NCI-H1930 (cell line): Measurements from ENCODE around the gene CEP41.

Source experiments
- DNase-seq, 2 experiments: peaks; one replicate each; lab custom pipeline; 2025; lab: John Stamatoyannopoulos, UW

CEP41 gene

DNA sequence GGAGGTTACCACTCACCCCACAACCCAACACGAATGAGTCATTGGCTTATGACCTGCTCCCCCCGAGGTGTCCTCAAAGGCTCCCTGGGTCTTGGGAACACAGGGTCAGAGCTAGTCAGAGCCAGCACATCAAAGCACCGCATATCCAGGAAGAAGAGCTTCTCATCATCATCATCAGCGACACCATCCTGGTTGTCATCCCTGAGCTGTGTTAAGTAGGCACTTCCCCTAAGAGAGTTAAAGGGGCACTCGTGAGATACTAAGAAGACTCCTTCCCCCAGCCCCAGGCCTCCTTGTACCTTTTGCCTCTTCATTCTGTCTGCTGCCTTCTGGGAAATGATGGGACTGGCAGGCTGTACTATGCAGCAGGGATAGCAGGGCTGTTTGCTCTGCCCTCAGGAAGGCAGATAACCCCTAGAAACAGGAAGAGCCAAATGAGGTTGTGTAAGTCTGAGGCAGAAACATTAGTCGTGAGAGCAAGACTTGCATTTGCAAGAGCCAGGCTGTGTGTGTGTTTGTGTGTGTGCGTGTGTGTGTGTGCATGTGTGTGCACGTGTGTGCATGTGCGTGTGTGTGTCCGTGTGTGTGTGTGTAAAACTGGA, 71.6 kb downstream of the CEP41 start:
- no peak for DNase-seq

DNA sequence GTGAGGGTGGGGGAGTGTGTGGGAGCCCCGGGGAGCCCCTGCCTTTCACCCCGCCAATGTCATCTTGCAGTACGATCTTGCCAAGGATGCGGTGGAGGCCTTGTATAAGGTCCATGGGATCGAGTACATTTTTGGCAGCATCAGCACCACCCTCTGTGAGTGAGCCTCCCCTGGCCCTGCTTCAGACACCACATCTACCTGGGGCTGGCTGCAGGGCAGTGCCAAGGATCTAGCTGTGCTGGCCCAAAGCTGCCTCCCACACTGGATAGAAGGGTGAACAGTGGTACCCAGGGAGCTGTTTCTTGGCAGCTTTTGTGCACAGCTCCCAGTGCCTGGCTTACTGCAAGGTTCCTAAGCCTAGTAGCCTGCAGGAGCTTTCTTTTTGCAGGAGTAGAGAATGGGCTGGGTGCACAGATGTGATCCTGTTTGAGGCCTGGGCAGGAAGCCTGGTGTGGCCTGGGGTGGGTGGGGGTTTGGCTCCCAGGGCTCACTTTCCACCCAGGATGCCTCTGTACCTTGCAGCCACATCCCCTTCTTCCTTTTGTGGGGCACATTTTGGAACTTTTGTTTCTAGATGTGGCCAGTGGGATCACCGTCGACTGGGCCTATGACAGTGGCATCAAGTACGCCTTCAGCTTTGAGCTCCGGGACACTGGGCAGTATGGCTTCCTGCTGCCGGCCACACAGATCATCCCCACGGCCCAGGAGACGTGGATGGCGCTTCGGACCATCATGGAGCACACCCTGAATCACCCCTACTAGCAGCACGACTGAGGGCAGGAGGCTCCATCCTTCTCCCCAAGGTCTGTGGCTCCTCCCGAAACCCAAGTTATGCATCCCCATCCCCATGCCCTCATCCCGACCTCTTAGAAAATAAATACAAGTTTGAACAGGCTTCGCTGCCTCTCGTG, 72.7 kb downstream of the CEP41 start:
- no peak for DNase-seq

DNA sequence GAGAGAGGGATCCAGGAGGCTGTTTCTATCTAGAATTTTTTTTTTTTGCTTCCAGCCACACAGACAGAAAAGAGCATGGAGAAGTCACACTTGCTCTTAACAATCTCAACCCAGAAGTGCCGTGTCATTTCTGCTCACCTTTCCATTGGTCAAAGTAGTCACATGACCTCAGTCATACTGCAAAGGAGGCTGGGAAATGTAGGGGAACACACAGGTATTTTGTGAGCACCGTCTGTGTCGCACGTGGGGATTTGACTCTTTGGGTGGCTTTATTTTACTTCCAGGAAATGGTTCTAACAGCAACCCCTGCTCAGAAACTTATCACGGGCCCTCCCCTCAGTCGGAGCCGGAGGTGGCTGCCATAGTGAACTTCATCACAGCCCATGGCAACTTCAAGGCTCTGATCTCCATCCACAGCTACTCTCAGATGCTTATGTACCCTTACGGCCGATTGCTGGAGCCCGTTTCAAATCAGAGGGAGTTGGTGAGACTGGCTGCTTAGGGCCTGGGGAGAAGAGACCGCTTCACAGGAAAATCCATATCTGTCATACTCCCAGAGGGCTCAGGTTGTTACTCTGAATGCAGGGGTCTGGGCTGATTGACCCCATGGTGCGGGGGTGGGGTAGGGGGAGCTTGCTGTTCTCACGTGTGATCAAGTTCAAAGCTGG, 73.6 kb downstream of the CEP41 start:
- DNase-seq, result no peak

DNA sequence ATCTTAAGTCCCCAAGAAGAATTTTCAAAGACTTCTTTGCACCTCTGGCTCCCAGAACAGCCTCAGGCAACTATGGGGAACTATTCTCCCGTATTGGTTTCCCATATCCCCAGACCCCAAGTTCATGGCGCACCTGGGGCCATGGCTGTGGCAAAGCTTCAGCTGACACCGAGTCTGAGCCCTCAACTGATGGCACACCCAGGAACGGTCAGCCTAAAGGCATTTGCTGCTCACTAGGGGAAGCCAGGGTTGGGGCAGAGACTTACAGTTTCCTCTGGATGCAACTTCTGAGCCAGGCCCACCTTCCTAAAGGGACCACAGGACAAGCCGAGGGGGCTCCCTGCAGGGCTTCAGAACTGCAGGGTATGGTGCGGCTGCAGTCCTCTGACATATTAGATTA, 74.3 kb downstream of the CEP41 start:
- no peak for DNase-seq

DNA sequence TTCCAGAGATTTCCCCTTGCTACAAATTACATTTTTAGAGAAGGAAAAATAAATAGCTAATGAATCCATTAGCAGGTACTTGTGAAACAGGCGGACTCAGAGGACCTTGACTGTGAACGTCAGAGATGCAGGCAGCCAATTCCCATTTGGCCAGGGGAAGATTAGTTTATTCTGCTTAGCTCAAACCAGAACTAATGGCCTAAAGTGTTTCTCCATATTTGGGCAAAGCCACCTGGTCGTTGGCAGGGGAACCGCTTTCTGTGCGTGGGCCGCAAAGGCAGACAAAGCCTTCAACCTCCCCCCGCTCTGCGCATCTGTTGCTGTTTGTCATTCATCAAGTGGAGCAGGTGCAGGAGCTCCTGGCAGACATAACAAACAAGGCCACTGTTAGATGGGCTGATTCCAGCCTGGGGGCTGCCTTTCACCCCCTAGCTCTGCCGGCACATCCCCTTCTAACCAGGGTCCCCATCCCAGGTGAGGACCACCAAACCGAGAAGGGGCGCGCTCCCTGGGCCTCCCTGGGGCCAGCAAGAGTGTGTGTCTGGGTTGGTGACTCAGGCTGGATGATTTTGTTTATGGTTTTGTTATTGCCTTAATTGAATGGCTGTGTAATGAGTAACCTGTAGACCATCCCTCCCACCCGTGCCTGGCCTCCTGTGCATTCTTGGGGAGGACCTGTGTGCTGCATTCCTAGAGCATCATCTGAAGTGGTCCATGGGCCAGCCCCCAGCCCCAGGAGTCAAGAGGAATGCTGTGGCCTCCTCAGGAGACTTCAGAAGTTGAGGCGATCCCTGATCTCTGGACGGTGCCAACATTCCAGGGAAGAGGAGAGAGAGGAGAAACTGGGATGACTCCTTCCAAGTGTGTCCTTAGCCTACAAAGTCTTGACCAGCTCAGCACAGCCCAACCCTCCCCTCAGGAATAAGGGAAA, 75.0 kb downstream of the CEP41 start:
- DNase-seq, result peak; percentile 97 to 99

DNA sequence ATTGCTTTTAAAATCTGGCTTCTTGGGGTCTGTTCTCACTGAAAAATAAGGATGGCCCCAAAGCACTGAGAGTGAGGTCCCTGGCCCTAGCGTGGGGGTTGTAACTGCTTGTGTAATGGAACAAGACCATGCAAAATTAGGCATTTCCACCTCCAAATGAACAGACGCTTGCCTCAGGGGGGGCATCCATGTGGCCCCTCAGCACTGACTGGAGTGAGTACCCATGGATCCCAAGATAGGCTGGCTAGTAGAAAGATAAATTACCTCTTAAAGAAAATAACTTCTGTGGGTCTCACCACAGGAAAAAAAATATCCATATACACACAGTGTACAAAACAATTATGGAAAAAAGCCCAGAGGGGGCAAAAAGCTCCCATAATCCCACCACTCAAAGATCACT, 75.7 kb downstream of the CEP41 start:
- DNase-seq, result no peak

DNA sequence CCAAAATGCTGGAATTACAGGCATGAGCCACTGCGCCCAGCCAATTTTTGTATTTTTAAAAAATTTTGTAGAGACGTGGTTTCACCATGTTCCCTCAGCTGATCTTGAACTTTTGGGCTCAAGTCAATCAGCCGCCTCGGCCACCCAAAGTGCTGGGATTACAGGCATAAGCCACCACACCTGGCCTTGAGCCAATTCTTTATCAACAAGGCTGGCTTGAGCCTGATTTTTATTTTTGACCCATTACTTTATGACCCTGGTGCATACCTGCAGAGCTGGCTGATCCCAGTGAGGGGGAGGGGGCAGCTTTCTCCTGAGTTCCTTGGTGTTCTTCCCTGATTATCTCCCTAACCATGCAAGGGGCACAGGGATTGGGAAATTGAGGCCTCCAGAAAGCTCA, 76.4 kb downstream of the CEP41 start:
- DNase-seq, result no peak

DNA sequence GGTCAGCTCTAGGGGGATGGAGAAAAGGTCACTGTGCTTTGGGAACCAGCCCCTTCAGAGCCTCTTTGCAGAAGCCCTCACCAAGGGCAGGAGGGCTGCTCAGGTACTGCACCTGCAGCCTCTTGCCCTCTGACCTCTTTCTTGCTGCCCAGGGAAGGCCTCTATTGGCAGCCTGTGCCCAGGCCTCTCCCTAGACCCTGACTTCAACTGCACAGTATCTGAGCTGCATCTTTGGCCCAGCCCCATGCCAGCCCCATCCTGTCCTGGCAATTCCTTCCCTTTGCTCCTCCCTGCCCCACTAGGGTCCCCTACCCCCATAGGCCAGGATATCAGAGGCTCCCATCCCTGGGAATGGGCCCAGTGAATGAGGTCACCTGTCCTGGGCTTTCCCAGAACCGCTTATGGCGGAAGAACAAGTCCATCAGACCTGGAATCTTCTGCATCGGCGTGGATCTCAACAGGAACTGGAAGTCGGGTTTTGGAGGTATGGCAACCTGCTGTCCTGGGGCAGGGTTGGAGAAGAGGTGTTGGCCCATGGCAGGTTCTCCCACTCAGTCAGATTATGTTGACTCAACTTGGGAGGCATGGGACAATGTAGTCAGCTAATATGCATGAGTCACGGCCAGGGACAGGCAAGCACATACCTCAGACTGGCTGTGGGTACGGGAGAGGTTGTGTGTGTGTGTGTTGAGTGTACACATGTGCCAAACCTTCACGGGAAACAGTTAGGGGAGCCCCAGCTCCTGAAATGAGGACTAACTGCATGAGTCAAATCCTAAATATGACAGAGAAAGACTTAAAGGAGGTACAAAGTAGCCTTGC, 77.6 kb downstream of the CEP41 start:
- DNase-seq, result no peak

DNA sequence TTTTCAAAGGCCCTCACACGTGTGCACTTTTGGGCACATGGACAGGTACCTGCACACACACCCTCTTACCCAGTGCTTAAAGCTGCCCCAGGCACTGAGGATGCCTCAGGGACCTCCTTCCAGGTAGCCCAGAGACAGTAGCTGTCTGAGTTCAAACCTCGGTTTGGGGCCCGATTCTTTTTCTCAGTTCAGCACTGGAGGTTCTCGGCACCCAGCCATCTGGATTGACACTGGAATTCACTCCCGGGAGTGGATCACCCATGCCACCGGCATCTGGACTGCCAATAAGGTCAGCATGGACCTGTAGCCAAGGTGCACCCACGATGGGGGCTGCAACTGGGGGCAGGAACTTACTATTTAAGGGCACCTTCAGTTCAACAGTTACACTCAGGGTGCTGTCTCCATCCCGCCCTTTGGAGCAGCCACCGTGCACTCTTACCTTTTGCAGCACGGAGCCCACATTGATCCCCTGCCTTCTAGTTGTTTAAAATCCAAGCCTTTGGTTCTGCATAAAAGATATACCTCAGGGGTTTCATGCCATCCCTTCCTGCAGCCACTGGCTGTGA, 78.5 kb downstream of the CEP41 start:
- DNase-seq, result no peak

DNA sequence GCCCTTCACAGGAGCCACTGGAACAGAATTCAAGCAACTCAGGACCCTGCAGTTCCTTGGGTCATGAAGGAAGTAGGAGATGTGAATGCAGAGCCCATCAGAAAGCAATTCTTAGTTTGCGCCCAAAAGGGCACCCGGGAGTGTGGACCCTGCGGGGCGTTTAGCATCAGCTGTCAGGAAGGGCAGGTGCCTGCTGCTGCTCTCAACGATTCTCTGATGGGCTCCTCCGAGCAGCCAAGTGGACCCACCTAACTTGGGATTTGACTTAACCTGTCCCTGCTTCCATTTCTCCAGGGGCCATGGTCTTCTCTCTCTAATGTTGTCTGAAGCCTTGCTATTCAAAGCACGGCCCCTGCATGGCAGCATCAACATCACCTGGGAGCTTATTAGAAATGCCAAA, 79.1 kb downstream of the CEP41 start:
- no peak for DNase-seq

DNA sequence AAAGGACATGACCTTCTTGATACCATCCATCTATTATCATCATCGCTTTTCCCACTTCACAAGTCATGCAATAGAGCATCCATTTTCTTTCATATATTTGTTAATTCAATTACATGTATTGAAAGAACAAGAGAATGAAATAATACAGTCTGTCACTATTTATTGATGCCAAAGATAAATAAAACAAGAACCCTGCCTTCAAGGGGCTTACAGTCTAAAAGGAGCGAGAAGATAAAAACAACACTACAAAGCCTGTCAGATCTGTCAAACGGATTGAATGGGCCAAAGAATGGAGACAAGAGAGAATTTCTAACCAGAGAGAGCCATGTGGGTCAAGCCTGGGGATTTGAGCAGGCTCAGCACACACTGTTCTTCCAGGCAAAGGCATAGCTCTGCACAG, 80.3 kb downstream of the CEP41 start:
- no peak for DNase-seq

DNA sequence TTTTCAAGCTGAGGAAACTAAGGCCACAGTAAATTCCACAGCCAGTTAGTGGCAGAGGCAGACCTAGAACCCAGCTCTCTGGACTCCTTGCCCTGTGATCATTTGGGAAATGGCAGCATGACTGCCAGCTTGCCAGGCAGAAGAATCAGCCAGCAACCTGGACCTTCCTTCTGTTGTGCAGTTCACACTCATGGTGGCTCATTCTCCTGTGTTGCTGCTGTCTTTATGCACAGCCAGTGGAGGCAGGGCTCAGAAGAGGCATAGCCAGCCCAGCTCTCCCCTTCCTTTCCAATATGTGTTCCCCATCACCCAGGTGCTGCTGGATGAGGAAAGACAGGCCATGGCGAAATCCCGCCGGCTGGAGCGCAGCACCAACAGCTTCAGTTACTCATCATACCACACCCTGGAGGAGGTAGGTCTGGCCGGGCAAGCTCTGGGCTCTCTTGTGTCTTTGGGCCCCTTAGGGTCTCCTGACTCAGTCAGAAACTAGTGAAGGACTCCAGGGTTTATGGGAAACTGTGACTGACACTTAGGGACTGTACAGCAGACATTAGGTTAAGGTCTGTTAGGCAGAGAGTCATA, 81.4 kb downstream of the CEP41 start:
- DNase-seq, result no peak

DNA sequence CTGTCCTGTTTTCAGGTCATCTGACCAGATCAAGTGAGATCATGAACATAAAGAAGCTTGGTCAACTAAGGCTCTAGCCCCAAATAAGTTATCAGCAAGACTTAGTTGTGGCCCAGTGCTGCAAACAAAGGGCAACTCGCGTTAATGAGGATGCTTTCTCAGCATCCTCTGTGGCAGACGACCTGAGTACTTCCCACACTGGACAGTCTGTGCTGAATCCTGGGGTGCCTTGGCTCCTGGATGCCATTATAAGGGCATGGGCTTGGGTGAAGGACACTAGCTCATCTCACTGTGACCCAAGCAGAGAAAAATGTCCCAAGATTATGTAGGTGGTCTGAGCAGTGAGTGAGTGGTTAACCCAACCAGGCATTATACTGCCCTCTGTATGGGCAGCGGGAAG, 82.3 kb downstream of the CEP41 start:
- DNase-seq, result no peak

DNA sequence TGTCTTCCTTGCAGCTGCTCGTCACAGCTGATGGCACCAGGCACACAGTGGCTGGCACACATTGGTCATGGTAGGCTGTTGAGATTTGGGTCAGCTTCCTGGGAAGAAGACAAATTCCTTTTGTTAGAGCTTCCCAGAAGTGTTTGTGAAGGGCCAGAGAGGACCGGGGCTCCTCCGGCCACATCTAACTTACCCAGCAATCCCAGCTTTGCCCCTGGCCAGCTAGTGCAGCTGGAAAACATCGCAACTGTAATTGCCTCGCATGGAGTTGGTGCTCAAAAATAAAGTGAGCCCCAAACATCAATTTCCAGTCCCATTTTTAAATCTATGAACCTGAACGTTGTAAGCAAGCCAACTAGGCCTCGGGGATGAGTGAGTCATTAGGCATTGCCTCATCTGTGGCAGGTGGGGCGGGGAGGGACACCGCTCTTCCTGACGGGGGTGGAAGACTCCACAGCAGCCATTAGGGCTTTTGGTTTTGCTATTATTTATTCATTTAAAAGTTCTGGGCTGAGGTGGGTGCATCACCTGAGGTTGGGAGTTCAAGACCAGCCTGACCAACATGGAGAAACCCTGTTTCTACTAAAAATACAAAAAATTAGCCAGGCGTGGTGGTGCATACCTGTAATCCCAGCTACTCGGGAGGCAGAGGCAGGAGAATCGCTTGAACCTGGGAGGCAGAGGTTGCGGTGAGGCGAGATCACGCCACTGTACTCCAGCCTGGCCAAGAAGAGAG, 83.8 kb downstream of the CEP41 start:
- no peak for DNase-seq

DNA sequence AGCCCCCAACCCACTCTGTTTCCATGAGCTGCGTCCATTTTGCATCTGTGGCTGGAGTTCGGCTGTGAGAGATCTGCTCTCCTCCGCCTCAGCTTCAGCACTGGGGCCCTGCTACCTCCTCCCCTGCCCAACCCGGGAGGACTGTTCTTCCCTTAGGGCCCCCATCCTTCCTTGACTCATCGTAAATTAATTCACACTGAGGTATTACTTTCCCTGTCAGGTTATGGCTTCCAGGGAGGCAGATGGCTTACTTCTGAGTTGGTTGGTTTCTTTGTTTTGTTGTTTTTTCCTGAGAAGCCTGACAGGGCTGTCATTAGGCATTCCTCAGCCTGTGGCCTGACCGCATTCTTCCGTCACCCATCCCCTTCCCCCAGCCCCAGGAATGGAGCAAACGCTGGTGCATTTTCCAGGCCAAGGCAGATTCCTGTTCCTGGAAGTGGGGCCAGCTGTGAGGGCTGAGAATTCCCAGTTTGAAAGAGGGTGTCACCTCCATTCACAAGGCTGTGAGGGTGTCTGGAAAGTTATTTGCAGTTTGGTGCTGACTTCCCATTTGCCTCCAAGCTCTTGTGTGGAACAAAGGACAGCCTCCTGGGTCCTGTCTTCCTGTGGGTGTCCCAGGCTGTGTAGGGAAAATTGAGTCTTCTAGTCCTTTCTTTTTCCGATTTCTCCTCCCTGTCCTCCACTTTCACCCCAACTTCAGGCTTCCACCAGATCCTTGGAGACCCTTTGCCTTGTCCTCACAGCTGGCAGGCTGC, 84.5 kb downstream of the CEP41 start:
- no peak for DNase-seq

DNA sequence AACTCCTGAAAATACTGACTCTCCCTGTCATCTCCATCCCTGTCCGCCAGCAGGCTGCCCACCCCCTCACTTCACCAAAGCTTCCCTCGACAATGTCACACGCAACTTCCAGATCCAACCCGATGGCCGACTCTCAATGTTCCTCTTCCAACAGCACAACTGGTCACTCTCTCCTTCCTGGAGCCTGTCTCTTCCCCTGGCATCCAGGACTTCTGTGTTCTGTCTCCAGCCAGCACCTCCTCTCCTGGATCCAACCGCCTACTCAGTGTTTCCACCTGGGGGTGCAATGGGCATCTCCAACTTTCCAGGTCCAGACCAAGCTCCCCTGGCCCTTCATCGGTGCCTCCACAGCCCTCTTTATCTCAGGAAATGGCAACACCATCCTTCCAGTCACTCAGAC, 87.6 kb downstream of the CEP41 start:
- no peak for DNase-seq

DNA sequence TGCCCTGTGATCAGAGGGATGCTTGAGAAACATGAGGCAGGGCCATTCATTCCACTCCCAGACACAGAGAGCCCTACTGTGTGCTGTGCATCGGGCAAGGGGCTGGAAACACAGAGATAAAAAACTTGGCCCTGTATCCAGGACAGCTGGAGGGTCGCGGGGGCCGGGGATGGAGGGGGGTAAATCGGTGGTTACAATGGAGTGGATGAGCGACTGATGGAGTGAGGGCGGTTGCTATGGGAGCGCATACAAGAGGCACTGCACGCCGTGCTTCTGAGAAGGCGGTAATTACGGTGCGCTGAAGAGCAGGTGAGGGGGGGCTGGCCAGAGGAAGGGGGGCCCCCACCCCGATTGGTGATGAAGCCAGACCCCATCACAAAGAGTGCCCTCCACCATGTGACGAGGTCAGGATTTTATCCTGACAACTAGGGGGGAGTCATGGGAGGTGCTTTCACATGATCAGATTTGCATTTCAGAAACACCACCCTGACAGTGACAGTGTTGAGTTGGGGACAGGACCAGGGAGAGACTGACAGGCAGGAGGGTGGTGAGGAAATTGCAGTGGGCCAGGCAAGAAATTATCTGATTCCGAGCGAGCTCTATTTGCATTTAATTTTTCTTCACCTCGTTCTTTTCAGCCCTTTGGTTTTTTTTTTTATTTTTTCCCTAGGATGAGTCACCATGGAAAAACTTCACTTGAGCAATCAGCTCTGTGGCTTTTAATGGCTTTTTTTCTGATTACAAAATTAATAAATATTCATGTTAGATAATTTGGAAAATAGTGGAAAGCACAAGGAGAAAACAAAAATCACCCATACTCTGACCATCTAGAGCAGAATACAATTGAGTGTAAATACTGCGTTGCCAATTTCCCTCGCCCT, 88.4 kb downstream of the CEP41 start:
- peak; percentile 66 to 68 for DNase-seq

DNA sequence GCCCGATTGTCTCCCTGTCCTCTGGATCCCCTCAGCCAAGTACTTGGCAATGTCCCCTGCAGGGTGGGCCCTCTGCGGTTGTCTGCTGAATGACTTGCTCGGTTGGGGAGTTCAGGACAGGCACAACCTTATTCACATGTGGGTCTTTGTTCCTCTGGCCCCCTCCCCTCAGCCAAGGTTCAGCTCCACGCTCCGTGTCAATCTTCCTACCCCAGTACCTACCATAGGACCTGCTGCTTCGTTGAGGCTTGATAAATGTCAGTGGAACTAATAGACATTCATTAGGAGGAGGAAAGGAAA, 89.1 kb downstream of the CEP41 start:
- peak in 1 of 2 experiments; percentile 41 for DNase-seq
